GM19468 (cell line): ENCODE data around the gene SMU1.

Experiments used
- ATAC-seq: cut with Tn5 transposase; IDR thresholded peaks from one replicate; pipeline ENCODE4 v1.9.1; 2021; ENCODE audit warnings: mild to moderate bottlenecking, moderate library complexity, moderate number of reproducible peaks; ENCODE audit not compliant: unreplicated experiment; ENCODE audit errors: extremely low read depth

SMU1 gene

DNA sequence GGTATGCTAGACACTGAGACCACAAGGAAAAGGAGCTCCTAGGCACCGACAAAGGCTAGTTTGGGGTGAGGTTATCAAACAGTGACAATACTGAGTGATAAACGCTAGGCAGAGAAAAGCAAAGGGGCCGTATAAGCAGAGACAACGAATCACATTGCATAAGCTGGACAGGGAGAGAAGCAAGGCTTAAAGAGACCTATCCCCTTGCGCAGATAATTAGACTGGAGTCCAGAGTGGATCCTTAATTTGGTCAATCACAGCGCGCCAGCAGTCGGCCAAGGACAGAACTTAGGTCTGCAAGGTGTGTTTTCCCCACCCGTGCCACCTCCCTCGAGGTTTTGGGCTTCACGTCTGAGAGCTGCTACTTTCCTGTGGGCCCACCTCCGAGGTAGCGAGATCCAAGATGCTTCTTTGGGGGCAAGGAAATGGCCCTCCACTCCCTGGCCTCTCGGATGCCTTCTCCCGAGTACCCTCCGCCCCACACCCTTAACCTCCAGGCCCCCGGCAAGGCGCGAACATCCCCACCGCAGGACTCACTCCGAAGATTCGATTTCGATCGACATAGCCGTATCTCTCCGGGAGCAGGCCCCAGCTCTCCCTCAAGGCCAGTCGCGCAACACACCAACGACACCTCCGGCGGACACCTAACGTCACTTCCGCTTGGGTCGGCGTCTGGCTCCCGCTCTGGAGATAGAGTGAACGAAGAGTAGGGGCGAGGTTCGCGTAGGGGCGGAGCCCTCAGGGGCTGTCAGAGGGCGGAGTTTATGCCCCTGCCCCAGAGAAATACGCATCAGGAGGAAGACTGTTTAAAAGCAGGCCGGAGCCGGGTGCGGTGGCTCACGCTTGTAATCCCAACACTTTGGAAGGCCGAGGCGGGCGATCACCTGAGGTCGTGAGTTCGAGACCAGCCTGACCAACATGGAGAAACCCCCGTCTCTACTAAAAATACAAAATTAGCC, at the start of gene SMU1:
TSS of gene SMU1 (minus strand) at position 629 of the 959 bp plus-strand sequence. CDS start at position 563, 66 bp downstream.
- peak; percentile 97 for ATAC-seq

DNA sequence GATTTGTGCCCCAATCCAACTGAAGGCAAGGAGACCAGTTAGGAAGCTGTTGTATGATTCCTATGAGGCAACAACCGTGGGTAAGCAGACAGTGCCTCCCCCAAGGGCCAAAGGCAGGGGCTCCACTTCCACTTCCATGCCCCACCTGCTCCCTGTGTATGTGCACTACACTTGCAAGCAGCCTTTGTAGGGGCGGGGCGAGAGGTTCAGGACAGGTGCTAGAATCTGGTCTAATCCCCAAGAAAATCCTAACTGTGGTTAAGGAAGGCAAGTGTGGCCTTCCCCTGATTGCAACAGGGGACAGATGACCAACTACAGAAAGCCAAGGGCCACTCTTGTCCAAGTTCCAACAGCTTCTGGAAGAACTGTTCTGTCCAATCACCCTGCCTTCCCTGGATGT, 49.0 kb upstream of the SMU1 start:
- ATAC-seq, result no peak

GRCh38 chr9:33124751-33125381, 48.4 kb upstream of the SMU1 start:
- ATAC-seq, result no peak

- ATAC-seq, result no peak
These were observed 47.6 kb upstream of the SMU1 start for GRCh38 chr9:33124046-33124445.

DNA sequence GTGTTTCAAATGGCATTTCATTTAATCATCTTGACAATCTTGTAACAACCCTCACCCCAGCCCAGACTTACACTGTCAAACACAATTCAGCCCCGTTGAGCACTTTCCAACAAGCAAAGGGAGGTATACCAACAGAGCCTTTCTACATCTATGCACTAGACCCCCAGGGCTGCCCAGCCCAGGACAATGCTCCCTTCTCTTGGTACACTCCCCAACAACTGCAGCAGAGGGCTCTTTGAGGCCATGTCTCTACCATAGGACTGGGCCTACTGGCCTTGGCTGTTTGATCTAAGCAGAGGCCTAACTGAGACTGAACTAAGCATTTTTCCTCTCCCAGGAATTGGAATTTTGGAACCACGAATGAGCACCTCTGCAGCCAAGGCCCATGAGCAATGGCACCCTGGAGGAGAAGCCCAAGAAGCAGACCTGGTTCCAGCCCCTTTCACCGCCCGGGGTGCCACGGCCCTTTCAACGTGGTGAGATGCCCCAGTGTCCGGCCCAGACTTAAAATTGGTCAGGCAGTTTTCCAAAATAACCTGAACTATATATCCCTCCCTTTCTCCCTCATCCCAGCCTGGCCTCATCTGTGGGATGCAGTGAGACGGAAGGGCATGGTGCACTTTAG, 47.0 kb upstream of the SMU1 start:
- no peak for ATAC-seq

DNA sequence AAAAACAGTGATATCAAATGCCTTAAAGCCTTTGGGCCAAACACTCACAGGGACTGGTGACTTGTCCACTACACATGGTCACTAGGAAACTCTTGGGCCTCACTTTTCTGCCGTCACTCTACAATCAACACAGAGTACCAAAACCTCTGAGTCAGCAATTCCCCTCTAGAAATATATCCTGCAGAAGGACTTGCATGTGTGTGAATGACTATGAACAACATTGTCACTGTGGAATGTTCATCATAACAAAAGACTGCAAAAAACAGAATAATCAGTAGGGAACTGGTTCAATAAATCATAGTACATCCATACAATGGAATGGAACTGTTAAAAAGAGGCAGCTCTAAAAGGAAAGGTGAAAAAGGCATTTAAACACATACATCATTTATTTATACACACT, 44.1 kb upstream of the SMU1 start:
- no peak for ATAC-seq

DNA sequence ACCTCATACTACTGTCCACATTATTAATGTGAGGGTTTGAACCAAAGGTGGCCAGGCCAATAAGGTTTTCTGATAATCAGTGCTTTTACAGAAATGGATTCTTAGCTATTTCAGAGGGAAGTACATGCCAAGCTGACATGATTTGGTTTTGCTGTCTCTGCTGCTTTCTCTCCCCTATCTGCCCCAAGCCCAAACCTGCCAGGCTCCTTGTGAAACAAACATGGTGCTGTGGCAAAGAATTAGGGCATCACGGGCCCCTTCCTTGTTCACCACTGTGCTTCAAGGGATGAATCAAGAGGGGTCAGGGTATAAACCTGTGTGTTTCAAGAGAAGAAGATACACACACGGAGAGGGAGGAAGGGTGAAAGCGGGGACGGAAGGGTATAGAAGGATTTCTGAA, 41.3 kb upstream of the SMU1 start:
- no peak for ATAC-seq

- no peak for ATAC-seq
These were observed 40.8 kb upstream of the SMU1 start for GRCh38 chr9:33117306-33117705.

GRCh38 chr9:33116860-33117259, 40.4 kb upstream of the SMU1 start:
- ATAC-seq, result no peak

DNA sequence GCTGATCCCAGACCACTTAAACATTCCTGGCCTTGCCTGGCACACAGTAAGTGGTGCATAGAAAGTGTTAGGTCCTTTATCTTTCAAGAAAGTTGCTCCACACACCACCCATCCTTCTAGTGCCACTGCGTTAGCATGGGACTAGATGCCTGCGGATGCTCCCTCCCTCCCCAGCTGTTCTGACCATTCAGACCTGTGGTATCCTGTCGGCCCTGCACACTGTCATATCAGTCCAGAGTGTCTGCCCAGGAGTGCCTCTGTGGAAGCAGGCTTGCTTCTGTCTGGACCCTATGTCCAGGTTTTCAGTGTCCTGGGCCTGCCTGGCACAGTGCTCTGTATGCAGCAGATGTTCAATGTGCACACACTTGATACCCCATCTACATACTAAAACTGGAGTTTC, 38.3 kb upstream of the SMU1 start:
- no peak for ATAC-seq

DNA sequence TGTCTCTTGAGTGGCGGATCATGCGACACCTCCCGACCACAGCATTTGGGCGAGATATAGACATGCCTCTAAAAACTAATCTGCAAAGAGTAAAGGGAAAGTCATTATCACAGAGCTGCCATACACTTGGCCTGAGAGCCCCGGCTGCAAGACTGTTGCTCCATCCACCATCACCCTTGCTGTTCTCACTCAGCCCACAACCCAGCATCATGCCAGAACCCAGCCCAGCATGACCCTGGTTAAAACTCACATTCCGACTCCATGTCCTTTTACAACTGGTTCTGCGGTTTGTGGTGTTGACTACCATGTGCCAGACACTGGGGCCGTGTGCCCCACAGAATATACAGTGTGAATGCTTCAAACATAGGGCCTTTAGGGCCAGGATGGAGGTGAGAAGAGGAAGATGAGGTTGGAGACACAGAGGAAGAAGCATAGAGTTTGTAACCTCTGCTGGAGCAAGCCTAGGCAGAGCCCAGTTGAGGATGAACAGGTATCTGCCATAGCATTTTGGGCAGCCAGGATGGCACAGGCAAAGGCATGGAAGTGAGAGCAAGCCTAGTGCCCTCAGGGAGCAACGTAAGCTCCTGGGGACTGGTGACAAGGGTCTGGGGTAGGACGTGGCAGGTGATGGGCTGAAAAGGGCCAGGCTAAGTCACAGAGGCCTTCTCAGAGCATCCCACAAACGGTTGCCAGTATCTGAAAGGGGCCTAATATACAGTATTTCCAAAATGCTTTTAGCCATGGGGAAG, 37.5 kb upstream of the SMU1 start:
- ATAC-seq, result no peak

DNA sequence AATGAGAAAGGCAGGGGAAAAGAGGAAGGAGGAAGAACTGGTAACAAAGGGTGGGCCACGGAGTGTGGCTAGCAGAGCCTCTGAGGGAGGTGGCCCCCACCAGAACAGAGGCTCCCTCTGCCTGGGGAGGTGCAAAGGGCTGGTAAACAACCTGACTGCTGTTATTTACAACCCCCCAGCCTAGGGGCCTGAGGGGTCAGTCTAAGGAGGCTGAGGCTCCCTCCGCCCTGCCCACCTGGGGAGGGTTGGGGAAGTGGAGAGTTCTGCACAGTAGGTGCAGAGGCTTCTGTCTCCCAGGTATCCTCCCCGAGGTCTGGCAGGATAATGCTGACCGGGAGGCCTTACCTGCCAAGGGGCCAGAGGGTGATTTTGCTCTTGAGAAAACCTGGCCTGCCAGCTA, 35.6 kb upstream of the SMU1 start:
- ATAC-seq, result no peak

DNA sequence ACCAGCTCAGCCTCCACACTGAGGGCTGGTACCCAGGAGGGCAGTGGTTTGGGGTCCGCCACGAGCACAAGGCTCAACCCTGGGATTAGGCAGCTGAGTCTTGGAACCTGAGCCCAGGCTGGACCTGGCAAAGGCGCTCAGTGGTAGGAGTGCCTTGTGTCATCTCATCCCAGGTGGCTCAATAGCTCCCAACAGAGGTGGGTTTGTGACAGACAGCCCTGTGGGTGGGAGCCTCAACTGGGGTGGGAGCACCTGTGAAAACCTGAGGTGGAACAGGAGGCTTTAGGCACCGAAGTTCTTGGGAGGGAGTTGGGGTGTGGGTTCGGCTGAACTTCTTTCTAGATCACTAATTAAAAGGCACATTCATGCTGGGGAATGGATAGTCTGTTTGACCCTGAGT, 35.2 kb upstream of the SMU1 start:
- no peak for ATAC-seq

DNA sequence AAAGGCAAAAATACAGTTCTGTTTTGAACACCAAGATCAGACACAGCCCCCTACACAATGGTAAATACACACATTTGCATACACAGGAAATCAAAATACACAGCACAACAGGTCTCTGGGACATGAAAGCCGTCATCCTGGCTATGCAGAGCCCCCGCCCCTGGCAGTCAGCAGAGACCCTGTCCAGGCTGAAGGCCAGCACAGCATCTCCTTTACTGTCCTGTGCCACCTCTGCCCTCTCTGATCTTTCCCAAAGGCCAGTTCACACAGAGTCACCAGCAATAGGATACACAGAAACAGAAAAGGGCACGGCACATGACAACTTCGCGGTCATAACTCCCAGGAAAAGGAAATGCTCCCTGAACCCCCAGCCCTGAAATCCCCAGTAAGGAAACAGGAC, 34.2 kb upstream of the SMU1 start:
- no peak for ATAC-seq

DNA sequence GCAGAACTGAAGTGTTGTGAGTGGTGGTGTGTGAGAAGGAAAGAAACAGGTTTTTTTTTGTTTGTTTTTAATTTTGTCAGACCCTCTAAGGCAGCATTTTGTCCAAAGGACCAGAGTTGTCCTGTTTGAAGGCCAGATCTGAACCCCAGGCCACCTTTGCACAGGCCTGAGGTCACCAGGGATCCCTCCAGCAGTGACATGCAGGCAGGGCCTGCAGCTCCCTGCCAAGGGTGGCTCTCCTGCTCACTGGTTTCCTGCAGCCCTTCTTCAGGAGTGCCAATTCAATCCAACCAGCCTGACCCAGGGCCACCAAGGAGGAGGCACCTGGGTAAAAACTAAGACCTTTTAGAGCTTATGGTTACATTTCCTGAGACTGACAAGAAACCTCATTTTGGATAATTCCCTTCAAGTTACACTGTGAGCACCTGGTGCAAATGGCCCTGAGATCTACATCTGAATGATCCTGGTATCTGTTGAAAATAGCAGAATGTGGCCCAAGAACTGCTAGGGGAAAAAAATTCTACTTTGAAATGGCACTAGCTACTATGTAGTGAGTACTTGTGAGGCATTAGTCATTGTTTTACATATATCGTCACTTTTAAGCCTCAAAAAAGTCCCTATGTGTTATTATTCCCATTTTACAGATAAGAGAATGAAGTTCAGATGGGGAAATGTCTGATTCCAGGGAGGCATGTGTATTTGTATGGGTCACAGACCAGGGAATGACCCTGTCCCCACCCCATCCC, 33.5 kb upstream of the SMU1 start:
- ATAC-seq, result no peak

DNA sequence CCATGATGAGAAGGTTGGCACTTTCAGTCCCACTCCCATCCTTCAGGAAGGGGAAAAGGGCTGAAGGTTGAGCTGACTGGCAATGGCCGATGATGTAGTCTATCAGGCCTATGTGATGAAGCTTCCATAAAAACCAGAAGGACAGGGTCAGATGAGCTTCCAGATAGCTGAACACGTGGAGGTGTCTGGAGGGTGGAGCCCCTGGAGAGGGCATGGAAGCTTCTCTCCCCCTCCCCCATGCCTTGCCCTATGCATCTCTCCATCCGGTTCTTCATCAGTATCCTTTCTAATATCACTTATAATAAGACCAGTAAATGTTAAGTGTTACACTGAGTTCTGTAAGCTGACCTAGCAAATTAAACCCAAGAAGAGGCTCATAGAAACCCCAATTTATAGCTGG, 32.6 kb upstream of the SMU1 start:
- no peak for ATAC-seq

- no peak for ATAC-seq
These were observed 32.0 kb upstream of the SMU1 start for GRCh38 chr9:33108472-33108871.

DNA sequence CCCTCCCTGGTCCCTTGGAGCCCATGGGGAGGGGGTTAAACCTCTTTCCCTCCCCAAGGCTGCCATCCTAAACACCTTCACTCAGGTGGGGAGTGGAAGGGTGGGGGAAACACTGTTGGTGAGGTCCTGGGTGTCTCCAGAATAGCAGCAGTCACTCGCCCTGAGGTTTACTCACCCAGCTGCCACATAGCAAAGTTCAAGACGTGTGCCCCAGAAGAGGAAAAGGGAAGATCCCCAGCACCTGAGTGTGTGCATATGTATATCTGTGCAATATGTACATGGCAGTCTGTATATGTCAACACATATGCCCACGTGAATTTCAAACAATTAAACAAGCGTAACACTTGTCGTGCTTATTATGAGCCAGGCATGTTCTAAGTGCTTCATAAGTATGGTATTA, 31.3 kb upstream of the SMU1 start:
- ATAC-seq, result no peak

- ATAC-seq, result no peak
These were observed 30.6 kb upstream of the SMU1 start for GRCh38 chr9:33106827-33107621.
